ENCODE data around the gene TMEM63A.

DNA sequence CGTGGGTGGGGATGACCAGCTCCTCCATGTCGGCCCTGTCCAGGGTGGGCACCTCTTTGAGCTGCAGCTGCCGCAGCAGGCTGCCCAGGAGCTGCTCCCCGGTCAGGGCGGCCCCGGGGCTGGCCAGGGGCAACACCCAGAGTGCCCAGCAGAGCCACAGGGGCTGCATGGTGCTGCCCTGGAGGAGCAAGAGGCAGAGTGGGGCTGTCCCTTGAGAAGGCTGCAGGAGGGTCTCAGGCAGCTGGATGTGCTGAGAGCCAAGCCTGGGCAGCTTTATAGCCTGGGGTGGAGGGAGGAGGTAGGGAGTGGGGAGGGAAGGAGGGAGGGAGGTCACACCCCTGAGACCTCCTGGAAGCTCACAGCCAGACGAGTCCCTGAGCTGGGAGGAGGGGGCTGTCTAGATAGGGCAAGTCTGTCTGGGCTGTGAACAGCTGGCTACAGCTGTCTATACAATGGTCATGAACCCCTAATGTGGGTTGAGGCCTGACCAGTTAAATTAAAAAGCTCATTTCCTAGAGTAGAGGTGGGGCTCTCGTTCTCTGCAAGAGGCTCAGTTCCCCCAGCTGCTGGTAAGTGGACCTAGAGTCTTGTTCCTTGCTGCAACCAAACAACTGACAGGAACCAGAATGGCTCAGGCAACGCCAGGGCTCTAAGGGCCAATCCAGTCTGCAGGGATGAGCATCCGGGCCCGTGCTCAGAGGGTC, 6.9 kb upstream of the TMEM63A start, which contains the start of gene LEFTY1:
- TF ChIP-seq, protein P1, sequence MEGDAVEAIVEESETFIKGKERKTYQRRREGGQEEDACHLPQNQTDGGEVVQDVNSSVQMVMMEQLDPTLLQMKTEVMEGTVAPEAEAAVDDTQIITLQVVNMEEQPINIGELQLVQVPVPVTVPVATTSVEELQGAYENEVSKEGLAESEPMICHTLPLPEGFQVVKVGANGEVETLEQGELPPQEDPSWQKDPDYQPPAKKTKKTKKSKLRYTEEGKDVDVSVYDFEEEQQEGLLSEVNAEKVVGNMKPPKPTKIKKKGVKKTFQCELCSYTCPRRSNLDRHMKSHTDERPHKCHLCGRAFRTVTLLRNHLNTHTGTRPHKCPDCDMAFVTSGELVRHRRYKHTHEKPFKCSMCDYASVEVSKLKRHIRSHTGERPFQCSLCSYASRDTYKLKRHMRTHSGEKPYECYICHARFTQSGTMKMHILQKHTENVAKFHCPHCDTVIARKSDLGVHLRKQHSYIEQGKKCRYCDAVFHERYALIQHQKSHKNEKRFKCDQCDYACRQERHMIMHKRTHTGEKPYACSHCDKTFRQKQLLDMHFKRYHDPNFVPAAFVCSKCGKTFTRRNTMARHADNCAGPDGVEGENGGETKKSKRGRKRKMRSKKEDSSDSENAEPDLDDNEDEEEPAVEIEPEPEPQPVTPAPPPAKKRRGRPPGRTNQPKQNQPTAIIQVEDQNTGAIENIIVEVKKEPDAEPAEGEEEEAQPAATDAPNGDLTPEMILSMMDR (IDR thresholded peaks at IDR 0.05): no peak
- TF ChIP-seq POLR2AphosphoS5 (IDR thresholded peaks at IDR 0.05): peak; percentile 76 to 92 (median 86)
- TF ChIP-seq POLR2A (IDR thresholded peaks at IDR 0.05): peak; percentile 87
- TF ChIP-seq EP300 (IDR thresholded peaks at IDR 0.05; ENCODE audit: low read depth): no peak

Measured in transverse colon (tissue), 4 donors.